GF-D8 (cell line): ENCODE results near the gene CRY2.

Source experiments
- DNase-seq: peaks from one replicate; lab custom pipeline; 2025; lab: John Stamatoyannopoulos, UW

The CRY2 gene

GRCh38 chr11:45848654-45849081 lies 1.4 kb downstream of the CRY2 start:
- no peak for DNase-seq

DNA sequence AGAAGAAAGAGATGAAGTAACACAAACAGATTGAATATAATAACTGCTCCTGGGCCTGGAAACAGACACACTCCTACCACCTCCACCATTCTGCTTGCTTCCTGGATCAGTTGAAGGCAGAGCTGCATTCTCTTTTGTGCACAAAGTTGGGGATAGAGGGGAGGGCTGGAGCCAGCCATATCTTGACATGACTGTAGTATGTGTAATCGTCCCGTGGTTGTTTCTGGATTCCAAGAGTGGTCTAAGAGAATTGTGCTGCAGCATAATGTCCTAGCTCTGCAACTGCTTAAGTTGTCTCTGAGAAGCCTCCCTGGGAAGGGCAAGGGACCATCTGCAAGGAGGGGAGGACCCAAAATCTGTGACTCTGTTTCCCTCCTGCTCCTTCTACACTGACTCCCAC lies 3.2 kb downstream of the CRY2 start:
- DNase-seq: no peak

GRCh38 chr11:45851228-45851627 lies 4.0 kb downstream of the CRY2 start:
- DNase-seq: no peak

DNA sequence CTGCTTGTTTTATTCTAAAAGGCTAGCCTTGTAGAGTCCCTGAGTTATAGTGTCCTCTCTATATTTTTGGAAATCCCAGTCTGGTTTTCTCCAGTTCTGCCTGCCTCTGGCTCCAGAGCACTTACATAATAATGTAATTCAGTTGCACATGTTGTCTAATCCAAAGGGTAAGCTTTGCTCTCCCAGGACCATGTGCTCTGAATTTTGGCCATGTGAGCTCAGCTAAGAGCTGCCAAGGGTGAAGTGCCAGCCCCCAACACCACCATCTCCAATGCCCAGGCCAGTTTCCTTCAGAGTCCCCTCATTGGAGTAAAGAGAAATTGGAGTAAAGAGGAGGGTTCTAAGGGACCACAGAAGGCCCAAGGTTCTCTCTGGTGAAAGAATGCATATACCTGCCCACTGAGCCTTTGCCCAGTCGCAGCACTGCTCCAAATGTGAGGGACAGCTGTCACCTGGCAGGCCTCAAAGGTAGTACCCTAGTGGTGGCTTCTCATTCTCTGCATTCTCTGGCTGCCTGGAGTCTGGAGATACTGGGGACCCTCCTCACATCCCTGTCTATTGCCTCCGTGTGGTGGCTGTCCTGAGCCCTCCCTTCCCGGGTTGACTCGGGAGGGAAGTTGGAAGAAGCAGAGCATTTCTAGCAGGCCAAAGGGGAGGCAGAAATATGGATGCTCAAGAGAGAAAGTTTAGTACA lies 4.9 kb downstream of the CRY2 start:
- no peak for DNase-seq

DNA sequence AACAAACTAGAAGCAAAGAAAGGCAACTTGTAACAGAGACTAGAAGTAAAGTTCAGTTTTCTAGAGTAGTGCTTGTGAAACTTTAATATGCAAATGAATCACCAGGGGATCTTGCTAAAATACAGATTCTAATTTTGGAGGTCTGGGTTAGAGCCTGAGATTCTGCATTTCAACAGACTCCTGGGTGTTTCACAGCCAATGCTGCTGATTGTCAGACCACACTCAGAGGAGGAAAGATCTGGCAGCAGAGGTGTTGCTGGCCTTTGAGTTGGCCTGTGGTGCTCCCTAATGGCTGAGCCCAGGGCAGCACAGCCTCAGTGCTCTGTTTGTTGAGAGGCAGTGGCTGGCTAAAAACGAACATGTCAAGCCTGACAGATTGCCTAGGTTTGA lies 5.4 kb downstream of the CRY2 start:
- DNase-seq: no peak

- DNase-seq: no peak
These were observed 6.3 kb downstream of the CRY2 start for GRCh38 chr11:45853332-45854219.

DNA sequence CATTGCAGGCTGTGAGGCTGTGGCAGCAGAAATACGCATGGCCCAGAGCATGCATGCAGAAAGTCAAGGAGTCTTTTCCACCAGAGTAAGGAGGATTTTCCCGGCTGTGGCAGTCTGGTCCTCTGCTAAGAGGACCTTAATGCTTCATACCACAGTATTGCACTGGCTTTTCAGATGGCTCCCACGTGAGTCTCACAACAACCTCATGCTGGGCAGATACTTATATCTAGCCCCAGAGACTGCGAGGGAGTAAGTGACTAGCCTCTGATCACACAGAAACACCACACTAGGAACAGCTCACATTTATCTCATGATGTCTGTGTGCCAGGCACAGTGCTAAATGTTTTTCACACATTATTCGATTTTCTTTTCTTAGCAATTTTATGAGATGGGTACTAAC lies 8.0 kb downstream of the CRY2 start:
- DNase-seq: no peak

GRCh38 chr11:45856044-45856468 lies 8.8 kb downstream of the CRY2 start:
- no peak for DNase-seq

DNA sequence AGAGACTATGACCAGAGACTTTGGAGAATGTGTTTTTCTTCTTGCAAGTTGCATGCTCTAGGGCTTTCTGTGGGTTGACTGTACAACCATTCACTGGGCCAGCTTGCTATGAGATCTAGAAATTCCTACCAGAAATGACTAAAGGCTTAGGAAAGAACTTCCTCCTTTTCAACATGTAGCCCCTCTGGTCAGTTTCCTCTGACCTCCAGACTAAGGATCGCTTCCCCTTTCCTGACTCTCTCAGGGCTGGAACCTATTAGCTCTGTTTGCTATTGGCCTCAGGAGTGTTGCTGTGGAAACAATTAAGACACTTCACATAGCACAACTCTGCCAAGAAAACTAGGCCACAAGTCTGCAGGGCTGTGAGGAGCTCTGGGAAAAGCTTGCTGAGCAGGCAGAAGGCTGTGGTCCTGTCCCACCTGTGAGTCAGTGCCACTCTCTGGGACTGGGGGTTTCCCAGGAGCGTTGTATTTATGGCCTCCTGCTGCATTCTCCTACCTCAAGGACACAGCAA lies 10.7 kb downstream of the CRY2 start:
- no peak for DNase-seq

DNA sequence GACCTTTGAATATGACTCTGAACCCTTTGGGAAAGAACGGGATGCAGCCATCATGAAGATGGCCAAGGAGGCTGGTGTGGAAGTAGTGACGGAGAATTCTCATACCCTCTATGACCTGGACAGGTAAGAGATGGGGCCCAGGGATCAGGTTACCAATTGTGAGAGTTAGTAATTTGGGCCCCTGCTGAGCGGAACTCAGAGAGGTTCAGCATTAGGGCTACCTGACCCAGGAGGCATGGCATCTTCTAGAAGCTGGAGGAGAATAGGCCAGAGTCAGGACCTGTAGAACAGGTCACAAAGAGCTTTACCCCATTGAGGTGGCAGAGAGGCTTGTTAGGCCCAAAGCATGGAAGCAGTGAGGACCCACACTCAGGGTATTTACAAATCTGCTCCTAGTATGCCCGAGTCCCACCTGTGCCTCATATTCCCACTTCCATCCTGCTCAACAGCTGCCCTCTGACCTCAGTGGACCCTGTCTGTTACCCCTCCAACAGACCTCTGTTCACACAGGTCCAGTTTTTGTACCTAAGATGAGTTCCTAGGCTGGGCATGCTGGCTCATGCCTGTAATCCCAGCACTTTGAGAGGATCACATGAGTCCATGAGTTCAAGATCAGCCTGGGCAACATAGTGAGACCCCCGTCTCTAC lies 11.6 kb downstream of the CRY2 start:
- no peak for DNase-seq

DNA sequence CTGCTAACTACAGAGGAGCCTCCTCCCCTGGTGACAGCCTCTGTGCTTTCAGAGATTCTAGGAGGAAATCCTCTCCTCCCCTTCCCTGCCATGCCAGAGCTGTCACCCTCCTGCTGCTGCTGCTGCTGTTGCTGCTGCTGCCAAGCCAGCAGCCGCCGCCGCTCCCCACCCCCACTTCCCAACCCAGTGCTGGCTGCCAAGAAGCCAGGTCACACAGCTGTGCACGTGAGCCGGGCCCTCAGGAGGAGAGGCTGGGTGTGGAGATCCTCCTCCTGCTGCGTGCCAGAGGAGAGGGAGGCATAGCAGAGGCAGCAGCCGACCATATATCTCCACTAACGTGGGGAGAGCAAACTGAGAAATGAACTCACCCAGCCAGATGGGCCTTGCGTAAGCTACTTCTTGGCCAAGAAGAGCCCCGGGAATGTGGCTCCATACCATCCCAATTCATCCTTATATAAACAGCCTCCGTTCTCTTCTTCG lies 12.4 kb downstream of the CRY2 start:
- no peak for DNase-seq

- no peak for DNase-seq
These were observed 13.1 kb downstream of the CRY2 start for GRCh38 chr11:45860348-45860747.

- DNase-seq: no peak
These were observed 13.7 kb downstream of the CRY2 start for GRCh38 chr11:45860764-45861510.

DNA sequence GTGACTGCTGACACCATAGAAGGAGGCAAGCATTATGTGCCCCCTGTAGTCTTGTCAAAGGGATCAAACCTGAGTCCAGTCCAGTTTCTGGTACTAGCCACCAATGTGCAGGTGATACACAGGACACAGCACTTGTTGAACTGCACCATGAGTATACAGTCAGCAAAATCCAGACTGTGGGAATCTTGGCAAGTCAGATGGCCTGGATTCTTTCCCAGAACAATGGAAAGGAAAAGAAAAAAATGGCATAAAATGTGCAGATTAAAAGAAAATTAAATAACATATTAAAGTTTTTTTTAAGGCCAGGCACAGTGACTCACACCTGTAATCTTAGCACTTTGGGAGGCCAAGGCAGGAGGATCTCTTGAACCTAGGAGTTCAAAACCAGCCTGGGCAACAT lies 16.8 kb downstream of the CRY2 start:
- no peak for DNase-seq

GRCh38 chr11:45869551-45869950 lies 22.3 kb downstream of the CRY2 start:
- DNase-seq: no peak

GRCh38 chr11:45870706-45871105 lies 23.4 kb downstream of the CRY2 start:
- DNase-seq: no peak

DNA sequence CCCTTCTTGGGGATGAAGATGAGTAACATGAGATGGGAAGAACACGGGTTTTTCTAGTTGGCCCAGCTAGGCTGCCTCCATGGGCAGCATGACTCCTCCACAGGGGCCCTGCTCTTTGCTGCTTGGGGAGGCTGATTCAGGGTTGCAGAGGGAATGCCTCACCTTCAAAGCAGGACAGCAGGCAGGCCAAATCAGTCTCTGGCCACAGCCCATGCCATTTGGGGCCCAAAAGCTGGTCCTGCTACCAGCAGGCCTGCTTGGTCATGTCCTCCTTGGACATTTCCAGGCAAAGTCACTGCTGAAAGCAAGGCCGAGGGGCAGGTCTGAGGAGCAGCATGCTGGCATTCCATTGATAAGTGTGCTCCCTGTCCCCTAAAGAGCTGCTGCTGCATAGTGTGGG lies 24.4 kb downstream of the CRY2 start:
- no peak for DNase-seq

DNA sequence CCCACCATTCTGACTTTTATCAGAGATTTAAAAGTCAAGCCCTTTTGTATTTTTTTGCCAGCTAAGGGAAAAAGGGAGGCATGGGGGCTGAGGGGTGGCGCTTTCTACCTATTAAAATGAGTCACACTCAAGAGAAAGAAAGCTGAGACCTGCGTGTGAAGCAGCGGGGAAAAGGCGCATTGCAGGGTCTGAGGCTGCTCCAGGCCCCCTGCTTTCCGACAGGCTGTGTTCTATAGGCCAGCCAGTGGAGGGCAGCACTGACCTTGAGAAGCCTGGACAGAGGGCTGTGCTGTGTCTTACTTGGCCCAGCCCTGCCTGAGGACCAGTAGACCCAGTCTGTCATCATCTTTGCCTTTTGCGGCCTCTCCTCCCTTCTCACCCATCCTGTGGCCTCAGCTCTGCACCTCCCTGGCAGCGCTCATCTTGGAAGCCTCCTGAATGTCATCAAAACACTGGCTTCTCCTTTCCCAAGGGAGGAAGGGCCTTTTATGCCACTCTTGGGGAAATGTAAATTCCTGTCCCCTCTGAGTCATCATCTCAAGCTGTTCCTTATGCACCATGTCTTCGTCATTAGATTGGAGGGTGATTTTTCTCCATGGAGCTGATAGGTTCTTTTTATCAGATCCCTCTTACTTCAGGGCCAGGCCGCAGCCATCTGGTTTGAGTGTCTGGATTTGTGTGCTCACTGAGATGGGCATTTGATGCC lies 25.5 kb downstream of the CRY2 start:
- no peak for DNase-seq

- no peak for DNase-seq
These were observed 29.1 kb downstream of the CRY2 start for GRCh38 chr11:45876401-45876800.

DNA sequence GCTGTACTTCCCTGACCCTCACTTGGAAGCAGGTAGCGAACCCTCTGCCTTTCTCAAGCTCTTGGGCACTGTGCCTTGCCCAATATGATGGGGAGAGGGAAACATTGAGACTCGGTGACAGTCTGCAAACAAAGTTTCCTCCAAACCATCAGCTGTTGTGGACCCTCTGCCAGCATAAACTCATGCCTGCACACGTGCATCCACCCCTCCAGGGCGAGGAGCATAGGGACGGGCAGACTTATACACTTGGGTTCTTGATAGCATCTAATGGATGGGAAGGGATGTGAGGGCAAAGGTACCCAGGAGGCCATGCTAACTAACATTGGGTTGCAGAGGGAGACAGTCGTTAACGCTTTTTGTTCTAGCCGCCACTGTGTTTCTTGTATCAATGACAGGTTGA lies 29.9 kb downstream of the CRY2 start:
- DNase-seq: no peak

DNA sequence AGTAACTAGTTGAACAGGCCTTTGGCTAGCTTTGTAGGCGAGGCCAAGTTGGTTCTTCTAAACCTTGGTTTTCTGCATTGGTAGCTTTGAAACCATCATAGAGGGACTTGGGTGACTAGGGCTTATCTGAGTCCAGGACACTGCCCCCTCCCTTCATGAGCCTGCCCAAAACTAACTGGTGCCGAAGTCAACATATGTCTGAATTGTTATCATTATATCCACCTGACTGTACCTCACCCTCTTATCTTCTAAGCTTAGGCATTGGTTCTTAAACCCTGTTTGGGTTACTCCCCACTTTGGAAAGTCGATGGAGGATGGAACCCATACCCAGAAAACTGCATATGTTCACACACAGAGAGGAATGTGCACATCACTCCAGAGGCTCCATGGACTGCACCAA lies 30.6 kb downstream of the CRY2 start:
- no peak for DNase-seq
